IPS DF 19.7 (cell line): ENCODE results near the gene ABHD2.
A peak's percentile ranks its signal among the peaks of the same experiment; 100 is the strongest.

ENCODE experiments used
- DNase-seq: peaks from one replicate; pipeline ENCODE4 v3.0.0-alpha.2; 2013; ENCODE audit warnings: low read depth, low spot score

ABHD2 gene

GRCh38 chr15:89165677-89166076 is 77.4 kb downstream of the ABHD2 start:
- no peak for DNase-seq

DNA sequence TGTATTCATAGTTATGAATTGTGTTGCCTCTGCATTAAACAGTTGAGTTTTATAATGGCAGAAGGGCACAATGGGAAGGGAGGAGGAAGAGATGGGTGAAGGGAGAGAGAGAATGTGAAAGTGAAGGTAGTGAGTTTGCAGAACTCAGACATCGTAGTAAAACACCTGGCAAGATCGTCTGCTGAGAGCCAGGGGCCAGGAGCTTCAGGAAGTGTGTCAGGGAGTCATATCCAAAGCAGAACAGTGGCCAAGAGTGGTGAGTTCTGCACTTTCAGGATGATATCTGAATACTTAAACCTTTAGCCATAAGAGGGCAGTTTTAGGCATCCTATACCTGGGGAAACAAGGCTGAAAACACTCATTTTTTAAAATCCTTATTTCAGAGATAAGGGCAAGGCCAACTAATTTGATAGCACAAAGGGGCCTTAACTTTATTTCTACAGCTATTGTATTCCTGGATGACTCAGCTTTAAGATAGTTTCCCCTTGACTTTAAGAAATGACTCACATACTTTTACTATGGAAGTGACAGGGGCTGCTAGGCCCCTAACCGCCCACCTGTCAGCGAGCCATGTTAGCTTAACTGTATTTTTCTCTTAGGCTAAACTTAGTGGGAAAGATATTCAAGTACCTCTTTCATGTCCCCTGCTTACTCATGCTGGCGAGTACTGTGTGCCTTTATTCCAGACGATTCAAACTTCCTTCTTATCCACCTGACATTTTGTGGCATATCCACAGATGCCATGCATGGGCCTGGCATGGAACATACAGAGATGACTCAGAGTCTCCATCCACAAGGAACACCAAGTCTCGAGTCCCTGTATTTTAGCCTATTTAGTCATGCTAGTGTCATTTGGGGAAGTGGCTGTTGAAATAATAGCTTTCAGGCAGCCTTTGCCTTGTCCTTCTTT is 79.3 kb downstream of the ABHD2 start:
- no peak for DNase-seq

DNA sequence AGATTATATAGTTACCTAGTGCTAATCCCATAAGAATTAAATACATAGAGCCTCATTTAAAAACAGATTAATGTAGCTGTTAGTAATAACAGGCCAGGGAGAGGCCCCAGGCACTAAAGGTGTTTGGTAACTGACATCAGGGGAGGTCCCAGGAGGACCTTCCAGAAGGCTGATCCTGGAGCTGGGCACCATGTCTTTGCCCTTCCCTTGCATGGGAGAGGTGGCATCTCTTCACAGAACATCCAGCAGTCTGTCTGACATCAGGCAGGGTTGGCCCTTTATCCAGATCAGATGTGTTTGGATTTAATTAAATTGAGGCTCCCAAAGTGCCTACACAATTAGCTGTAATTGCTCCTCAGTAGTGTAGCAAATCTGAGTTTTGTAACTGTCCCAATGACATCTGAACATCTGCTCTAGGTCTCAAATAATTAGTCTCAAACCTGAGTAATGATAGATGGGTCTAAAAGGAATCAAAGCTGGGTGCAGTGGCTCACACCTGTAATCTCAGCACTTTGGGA is 80.1 kb downstream of the ABHD2 start:
- DNase-seq, result no peak

GRCh38 chr15:89170364-89170763 is 82.1 kb downstream of the ABHD2 start:
- DNase-seq, result no peak

DNA sequence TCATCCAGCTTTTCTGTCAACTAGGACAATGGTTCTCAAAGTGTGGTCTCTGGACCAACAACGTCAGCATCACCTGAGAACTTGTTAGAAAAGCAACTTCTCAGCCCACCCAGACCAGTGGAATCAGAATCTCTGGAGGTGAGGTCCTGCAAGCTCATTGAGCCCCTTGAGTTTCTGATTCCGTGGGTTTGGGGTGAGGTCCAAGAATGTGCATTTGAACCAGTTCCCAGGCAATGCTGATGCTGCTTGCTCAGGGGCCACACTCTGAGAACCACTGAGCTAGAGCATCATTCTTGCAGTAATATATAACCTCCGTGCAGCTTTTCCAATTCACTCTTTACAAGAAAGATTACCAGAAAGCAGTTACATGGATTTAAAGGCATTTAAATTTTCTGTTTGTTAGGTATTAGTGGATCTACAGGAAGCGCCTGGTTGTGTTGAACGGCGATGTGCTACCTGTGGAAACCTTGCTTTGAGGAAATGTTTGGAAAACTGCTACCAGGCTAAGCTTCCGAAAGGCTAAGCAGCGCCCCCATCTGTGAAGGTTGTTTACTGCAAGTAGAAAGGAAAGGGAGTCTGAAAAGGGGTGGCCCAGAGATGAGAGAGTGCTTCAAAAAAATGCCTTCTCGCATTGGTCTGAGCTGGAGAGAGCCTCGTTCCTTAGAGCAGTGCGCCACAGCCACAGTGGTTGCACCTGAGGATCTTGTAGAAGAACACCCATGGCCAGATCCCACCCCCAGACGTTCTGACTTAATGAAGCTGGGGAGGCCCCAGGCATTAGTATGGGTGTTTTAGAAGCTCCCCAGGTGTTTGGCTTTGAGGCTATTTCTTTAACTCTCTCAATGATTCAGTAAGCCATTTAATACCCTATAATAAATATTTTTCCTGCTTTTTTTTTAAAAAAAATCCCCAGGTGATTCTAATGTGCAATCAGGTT is 83.1 kb downstream of the ABHD2 start:
- peak; percentile 33 for DNase-seq

DNA sequence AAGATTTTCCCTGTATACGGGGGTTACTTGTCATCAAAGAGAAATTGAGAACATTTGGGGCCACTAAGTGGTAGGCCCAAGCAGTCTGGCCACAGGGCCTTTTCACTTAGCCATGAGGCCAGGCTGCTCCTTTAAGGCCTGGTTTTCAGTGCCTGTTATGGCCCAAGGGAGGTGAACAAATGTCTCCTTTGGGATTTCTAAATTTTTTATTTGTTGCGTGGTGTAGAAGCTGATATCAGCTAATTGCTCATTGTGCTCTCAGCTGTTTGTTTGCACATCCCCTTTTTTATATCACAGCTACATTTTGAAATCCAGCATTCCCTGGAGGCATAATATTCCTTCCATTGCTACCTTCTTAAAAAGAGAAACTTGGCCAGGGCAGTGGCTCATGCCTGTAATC is 84.7 kb downstream of the ABHD2 start:
- no peak for DNase-seq

DNA sequence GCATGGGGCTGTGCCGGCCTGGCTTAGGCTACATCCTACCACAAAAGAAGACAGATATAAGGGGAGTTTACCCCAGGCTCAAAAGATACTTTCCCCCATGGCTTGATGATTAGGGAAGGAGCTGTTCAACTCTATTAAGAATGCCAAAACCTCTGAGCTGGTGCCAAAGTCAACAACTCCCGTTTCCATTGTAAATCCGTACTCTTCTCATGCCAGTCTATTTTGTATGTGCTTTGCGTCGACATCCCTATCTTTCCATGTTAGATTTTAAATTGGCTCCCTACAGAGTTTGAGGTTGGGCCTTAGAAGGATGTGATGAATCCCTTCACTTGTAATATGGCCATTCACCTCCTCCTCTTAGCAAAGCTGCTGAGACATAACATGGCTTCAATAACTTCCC is 86.2 kb downstream of the ABHD2 start:
- DNase-seq, result no peak

- no peak for DNase-seq
Measured at GRCh38 chr15:89175617-89176191, 87.4 kb downstream of the ABHD2 start.

DNA sequence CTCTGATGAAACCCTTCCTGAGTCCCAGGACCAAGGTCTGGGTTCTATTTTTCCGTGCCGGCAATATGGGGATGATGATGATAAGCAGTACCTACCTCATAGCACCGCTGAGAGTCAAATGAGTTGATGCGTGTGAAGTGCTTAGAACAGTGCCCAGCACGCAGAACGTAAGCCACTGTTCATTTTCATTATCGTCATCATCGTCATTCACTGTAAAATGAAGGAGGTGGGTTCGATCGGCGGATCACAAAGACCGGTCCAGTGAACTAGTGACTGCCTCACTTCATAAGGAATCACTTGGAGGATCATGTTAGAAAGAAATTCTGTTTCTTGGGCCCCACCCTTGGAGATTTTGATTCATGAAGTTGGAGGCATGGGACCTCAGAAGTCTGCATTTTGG is 88.9 kb downstream of the ABHD2 start:
- no peak for DNase-seq

DNA sequence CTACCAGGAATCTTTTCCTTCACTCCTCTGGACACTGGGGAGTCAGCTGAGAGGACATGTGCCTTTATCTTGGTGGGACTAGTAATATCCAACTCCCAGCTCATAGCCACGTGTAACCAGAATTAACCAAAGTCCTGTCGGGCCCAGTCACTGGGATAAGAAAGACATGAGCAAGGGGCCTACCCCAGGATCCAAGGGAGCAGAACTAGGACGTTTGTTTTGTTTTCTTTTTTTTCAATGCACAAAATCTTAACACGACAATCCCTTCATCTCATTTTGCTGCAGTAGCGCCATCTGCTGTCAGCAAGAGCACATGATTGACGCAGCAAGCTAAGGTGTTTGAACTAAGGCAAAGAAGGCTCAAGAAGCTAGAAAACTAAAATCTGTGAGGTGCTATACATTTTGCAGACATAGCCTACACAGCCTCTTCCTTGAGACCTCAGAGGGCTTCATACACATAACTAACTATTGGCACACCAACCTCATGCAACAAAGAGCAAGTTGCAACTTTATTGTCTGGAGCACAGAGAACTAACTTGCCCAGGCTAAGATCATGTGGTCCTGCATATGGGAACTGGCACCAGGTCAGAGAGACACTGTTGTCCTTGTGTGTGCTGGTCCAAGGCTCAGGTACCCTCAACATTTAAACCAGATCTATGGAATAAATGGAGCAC is 89.5 kb downstream of the ABHD2 start:
- no peak for DNase-seq

DNA sequence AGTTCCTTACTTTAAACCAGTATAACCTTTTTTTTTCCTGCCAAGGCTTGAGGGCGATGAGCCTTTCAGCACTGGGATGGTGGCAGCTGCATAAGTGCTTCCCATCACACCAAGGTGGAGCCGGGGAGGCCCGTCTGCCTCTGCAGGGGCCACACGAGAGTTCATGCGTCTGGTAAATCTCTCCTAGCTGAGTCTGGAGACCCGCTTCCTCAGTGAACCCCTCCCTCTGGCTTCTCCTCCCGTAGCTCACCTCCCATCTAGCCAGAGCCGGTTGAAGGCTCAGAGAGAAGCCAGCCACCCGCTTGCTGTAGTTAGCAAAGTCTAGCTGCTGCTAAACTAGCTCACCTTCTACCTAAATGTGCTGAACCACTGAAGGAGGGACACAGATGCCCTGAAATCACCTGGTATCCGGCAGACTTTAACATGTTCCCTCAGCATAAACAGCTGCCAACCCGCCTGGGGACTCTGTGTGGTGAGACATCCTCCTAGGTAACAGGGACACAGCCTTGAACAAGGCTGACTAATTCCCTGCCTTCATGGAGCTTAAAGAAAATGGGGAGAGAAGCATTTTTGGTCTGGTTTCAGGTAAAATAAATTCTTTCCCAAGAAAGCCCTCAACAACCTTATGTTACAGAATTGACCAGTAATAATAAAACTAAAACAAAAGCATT is 90.2 kb downstream of the ABHD2 start:
- DNase-seq, result no peak

DNA sequence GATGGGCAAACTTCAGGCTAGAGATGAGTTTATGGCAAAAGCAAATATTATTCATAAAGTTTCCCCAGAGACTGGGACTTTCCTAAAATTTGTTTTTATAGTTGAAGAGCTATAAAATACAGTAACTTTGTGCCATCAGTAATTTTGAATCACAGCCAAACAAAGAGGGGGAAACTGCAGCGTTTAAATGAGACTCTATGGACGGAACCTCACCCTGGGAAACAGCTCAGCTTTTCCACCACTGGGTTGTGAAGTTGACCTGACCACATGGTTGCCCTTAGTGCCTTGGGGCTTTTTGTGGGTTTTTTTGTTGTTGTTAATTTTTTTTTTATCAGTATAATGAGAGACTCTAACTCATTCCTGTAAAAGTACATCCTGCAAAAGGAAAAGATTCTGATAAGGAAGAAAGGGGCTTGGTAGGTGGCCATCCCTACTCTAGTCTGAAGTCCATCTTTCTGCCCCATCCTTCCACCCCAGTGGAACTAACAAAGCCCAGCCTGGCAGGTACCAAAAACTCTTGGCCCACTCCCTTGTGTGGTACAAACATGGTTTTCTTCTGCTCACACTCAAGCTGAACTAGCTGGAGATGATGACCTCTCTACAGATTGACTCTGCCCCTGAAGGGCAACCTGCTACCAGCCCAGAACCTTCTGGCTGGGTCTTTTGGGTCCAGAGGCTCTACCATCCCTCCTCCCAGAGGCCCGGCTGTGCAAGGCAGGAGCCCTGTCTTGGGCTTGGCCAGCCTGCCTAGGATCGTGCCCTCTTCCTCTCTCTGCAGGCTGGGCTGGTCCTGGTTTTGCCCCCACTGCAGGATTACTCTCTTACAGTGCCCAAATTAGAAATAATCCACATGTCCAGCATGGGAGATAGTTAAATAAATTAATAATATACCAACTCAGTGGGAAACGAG is 92.0 kb downstream of the ABHD2 start:
- no peak for DNase-seq

GRCh38 chr15:89184357-89184756 is 96.1 kb downstream of the ABHD2 start:
- no peak for DNase-seq

GRCh38 chr15:89184886-89185526 is 96.8 kb downstream of the ABHD2 start:
- no peak for DNase-seq

DNA sequence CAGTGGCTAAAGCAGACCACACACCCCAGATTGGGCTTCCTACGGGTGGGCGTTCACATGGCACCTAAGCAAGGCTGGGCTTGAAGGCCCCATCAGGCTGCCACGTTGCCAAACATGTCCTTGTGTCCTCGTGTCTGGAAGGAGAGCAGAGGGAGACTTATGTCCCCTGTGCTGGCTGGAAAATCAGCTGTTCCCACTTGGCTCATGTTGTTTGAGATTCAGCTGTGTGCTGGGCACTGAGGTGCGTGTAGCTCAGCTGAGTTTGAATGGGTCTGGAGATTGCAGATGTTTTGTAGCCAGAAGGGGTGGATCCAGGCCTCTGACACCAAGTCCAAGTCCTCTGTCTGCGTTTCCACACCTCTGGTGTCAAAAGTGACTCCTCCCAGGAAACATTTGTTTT is 98.5 kb downstream of the ABHD2 start:
- DNase-seq, result no peak

DNA sequence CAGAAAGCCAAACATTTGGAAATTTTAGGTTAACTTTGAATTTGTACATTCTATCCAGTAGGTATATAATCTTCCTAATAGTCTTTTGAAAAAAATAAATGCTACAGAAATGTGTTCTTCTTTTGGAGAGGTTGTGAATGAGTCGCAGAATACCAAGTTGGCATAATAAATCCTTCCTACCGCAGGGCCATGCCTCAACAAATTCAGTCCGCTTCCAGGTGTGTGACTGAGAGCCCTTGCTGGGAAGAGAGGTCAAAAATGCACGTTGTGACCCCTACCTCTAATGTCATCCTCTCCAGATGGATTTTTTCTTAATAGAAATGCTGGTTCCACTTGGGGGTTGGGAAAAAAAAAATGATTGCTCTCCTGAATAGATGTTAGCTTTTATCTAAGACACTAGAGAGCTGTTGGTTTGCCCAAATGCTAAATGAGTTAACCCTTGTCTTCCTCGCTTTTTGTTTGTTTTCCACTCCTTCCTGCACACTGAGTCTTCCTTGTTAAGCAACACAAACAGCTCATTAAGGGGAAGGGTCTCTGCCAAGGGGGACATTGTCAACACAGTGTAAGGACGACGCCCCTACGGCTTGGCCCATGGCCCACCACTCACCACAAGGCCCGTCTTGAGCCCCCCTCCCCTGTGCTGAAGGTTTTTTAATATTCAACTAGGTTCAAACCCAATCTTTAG is 99.2 kb downstream of the ABHD2 start:
- no peak for DNase-seq

DNA sequence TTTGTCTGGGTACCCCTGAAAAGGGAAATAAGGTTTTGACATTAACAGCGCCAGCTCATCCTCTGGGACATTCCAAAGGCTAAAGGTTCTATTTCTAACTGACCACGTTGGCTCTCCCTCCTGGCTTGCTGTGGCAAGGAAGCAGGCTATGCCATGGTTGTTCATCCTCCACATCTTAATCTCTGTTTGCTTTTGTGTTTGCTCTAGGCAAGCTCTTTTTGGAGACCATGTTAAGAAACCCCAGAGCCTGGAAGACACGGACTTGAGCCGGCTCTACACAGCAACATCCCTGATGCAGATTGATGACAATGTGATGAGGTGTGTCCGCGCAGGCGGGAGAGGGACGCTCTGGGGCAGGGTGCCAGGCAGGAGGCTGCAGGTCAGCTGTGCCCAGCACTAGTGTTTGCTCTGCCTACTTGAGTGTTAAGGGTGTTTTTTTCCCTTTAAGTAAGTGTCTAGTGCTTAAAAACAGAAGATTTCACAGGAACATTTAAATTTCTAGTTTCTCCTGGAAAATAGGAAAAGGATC is 99.8 kb downstream of the ABHD2 start:
- DNase-seq, result no peak

DNA sequence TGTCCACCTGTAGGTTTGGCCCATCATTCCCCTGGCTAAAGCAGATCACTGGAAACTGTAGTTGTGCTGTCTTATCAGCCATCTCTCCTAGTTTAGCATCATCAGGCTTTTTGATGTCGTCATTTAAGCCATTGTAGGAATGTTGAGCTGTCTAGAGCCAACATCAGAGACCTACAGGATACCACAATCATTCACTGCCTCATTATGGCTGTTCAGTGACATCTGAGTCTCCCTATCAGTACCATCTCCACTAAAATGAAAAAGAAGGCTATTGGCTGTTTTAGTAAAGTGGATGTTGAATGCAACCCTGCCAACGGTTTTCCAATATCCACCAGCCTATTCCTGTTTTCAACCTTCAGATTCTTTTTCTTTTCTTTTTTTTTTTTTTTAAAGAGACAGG is 103.9 kb downstream of the ABHD2 start:
- DNase-seq, result no peak
